ENCODE results near the gene FZD1.

GRCh38 chr7:91239171-91239604, 25.0 kb upstream of the FZD1 start:
- no peak for TF ChIP-seq STAT3 (IDR thresholded peaks at IDR 0.05; ENCODE audit: low read depth, low read length)
- TF ChIP-seq CTCF (IDR thresholded peaks at IDR 0.05 in 2 of 3, conservative IDR thresholded peaks at IDR 0.05 in 1 of 3; ENCODE audit: control insufficient read depth in 2 of 3, extremely low read depth in 1 of 3, insufficient read depth in 1 of 3, low read depth in 3 of 3, low read length in 3 of 3): no peak
- no peak for TF ChIP-seq USF2 (IDR thresholded peaks at IDR 0.05; ENCODE audit: borderline replicate concordance, low read depth, low read length)
- no peak for TF ChIP-seq TARDBP (IDR thresholded peaks at IDR 0.05; ENCODE audit: borderline replicate concordance)
- TF ChIP-seq SPI1 (IDR thresholded peaks at IDR 0.05; ENCODE audit: borderline replicate concordance, insufficient read depth, low read depth, low read length): no peak
- TF ChIP-seq POLR2AphosphoS5 (IDR thresholded peaks at IDR 0.05; ENCODE audit: low read length): no peak
- no peak for TF ChIP-seq FOXM1 (IDR thresholded peaks at IDR 0.05; ENCODE audit: low read depth, low read length)
